Uterus (tissue), 4 donors: ENCODE results near the gene RPGRIP1L. TPM values are rescaled to one million over a fixed set of nuclear protein-coding genes. Genes with fewer than 3 reads are reported as not detected.

Source experiments
- DNase-seq, 2 donors: peaks; one replicate each; pipeline ENCODE4 v3.0.0-alpha.2; 2019 to 2020
- H3K27ac ChIP-seq, 2 donors: fragments of 200-600 bp; sonication (generic); 1 replicate in 1 of 2; 2 replicates in 1 of 2; pipeline ENCODE4 v1.5.1; 2016 to 2018
- H3K27me3 ChIP-seq, 2 donors: fragments of 200-600 bp; sonication (generic); one replicate each; pipeline ENCODE4 v1.5.1; 2018 to 2019; ENCODE audit warnings: control low read depth in 1 of 2
- H3K36me3 ChIP-seq, 2 donors: fragments of 200-600 bp; sonication (generic); one replicate each; pipeline ENCODE4 v1.5.1; 2019; ENCODE audit warnings: control low read depth in 1 of 2
- H3K4me1 ChIP-seq, 2 donors: fragments of 200-600 bp; sonication (generic); one replicate each; pipeline ENCODE4 v1.5.1; 2018 to 2019; ENCODE audit warnings: control low read depth in 1 of 2
- H3K4me3 ChIP-seq, 2 donors: fragments of 200-600 bp; sonication (generic); 1 replicate in 1 of 2; 2 replicates in 1 of 2; pipeline ENCODE4 v1.5.1; 2018 to 2019; ENCODE audit warnings: mild to moderate bottlenecking in 1 of 2
- H3K9me3 ChIP-seq, 2 donors: fragments of 200-600 bp; sonication (generic); one replicate each; pipeline ENCODE4 v1.5.1; 2019; ENCODE audit warnings: control low read depth in 1 of 2
- CTCF ChIP-seq, 4 experiments: fragments of 200-600 bp in 2 of 4; fragments of 450-650 bp in 2 of 4; sonication (generic) in 2 of 4; IDR thresholded peaks; one replicate each; pipeline ENCODE4 v1.5.1; 2016 to 2019; ENCODE audit warnings: antibody characterized with exemption in 4 of 4, mild to moderate bottlenecking in 2 of 4, moderate library complexity in 1 of 4
- POLR2A ChIP-seq, 2 donors: fragments of 450-650 bp; IDR thresholded peaks; one replicate each; pipeline ENCODE4 v1.6.1; 2016; ENCODE audit warnings: antibody characterized with exemption in 2 of 2, mild to moderate bottlenecking in 1 of 2, moderate library complexity in 1 of 2
- intact Hi-C: fragments of 100-400 bp; cut with DNase I; formaldehyde crosslinking; loops from one replicate; pipeline ENCODE4 v1.15.1; 2023; ENCODE audit warnings: low total_unique reads
- total RNA-seq, 4 donors: library from RNA; depleted of rRNA in 3 of 4; stranded (reverse); fragments of >200 nt in 3 of 4; gene quantifications; one replicate each; pipeline versions ENCODE4 v1.1.0 to v1.2.4, GENCODE V29; 2014 to 2023
- donor health status: DM: yes; HTN: yes; CAD: no.

Gene RPGRIP1L
- total RNA-seq, 4 donors from 2014 or later: 1.2 to 35.3 (median 6.2) TPM

GRCh38 chr16:53611179-53611696, 92.4 kb downstream of the RPGRIP1L start:
- no peak for DNase-seq
- intact Hi-C loops: no loop called here
- Histone ChIP-seq H3K36me3 (no peaks in the 10 kb centered on the region), H3K27me3 (no peaks in the 10 kb centered on the region), H3K9me3 (no peaks in the 10 kb centered on the region), H3K27ac (no peak overlapping the region), H3K4me1 (no peaks in the 10 kb centered on the region), H3K4me3 (no peak overlapping the region)
- TF ChIP-seq POLR2A (IDR thresholded peaks at IDR 0.05) (no peak), CTCF (IDR thresholded peaks at IDR 0.05) (no peak)

GRCh38 chr16:53609536-53609935, 94.1 kb downstream of the RPGRIP1L start:
- H3K4me1 ChIP-seq: no peaks in the 10 kb centered on the region
- no peak overlapping the region for H3K27ac ChIP-seq
- no peaks in the 10 kb centered on the region for H3K27me3 ChIP-seq
- intact Hi-C loops: no loop called here
- no peak overlapping the region for H3K4me3 ChIP-seq
- DNase-seq: no peak
- no peaks in the 10 kb centered on the region for H3K9me3 ChIP-seq
- no peak for TF ChIP-seq POLR2A (IDR thresholded peaks at IDR 0.05)
- no peak for TF ChIP-seq CTCF (IDR thresholded peaks at IDR 0.05)
- H3K36me3 ChIP-seq: no peaks in the 10 kb centered on the region

GRCh38 chr16:53608094-53608493, 95.6 kb downstream of the RPGRIP1L start:
- TF ChIP-seq CTCF (IDR thresholded peaks at IDR 0.05) (no peak), POLR2A (IDR thresholded peaks at IDR 0.05) (no peak)
- Histone ChIP-seq H3K36me3 (no peaks in the 10 kb centered on the region), H3K4me3 (no peak overlapping the region), H3K27me3 (no peaks in the 10 kb centered on the region), H3K4me1 (no peaks in the 10 kb centered on the region), H3K27ac (no peak overlapping the region), H3K9me3 (no peaks in the 10 kb centered on the region)
- intact Hi-C loops: no loop called here
- DNase-seq: no peak

GRCh38 chr16:53605831-53606400, 97.7 kb downstream of the RPGRIP1L start:
- no peak overlapping the region for H3K4me3 ChIP-seq
- no peaks in the 10 kb centered on the region for H3K27me3 ChIP-seq
- H3K36me3 ChIP-seq: no peaks in the 10 kb centered on the region
- DNase-seq: no peak
- intact Hi-C loops: no loop called here
- TF ChIP-seq CTCF (IDR thresholded peaks at IDR 0.05) (no peak), POLR2A (IDR thresholded peaks at IDR 0.05) (no peak)
- no peak overlapping the region for H3K27ac ChIP-seq
- H3K9me3 ChIP-seq: no peaks in the 10 kb centered on the region
- H3K4me1 ChIP-seq: no peaks in the 10 kb centered on the region

GRCh38 chr16:53605356-53605755, 98.3 kb downstream of the RPGRIP1L start:
- no peaks in the 10 kb centered on the region for H3K4me1 ChIP-seq
- DNase-seq: no peak
- intact Hi-C loops: no loop called here
- no peaks in the 10 kb centered on the region for H3K9me3 ChIP-seq
- no peak overlapping the region for H3K27ac ChIP-seq
- H3K27me3 ChIP-seq: no peaks in the 10 kb centered on the region
- TF ChIP-seq POLR2A (IDR thresholded peaks at IDR 0.05) (no peak), CTCF (IDR thresholded peaks at IDR 0.05) (no peak)
- no peak overlapping the region for H3K4me3 ChIP-seq
- no peaks in the 10 kb centered on the region for H3K36me3 ChIP-seq
